Kidney tubule cell (primary cell): ENCODE results near the gene SLCO3A1.

Source experiments
- DNase-seq: peaks from one replicate; pipeline ENCODE4 v3.0.0-alpha.2; 2018; ENCODE audit warnings: low spot score

Gene SLCO3A1

GRCh38 chr15:91966194-91966552, 112.7 kb downstream of the SLCO3A1 start:
- DNase-seq = no peak

GRCh38 chr15:91967935-91968606, 114.6 kb downstream of the SLCO3A1 start:
- peak; percentile 63 for DNase-seq

- DNase-seq = no peak
These were observed 115.1 kb downstream of the SLCO3A1 start for GRCh38 chr15:91968610-91969009.

GRCh38 chr15:91970142-91970541, 116.6 kb downstream of the SLCO3A1 start:
- DNase-seq = no peak

- no peak for DNase-seq
These were observed 120.0 kb downstream of the SLCO3A1 start for GRCh38 chr15:91973481-91973880.

GRCh38 chr15:91974321-91974720, 120.8 kb downstream of the SLCO3A1 start:
- DNase-seq = peak; percentile 83

- DNase-seq = peak; percentile 17
These were observed 121.9 kb downstream of the SLCO3A1 start for GRCh38 chr15:91975241-91975978.

- no peak for DNase-seq
These were observed 123.5 kb downstream of the SLCO3A1 start for GRCh38 chr15:91976966-91977365.

GRCh38 chr15:91980502-91981267, 127.2 kb downstream of the SLCO3A1 start:
- DNase-seq = peak; percentile 22

- no peak for DNase-seq
These were observed 128.6 kb downstream of the SLCO3A1 start for GRCh38 chr15:91981821-91982800.

GRCh38 chr15:91983729-91984340, 130.3 kb downstream of the SLCO3A1 start:
- no peak for DNase-seq

- no peak for DNase-seq
These were observed 131.8 kb downstream of the SLCO3A1 start for GRCh38 chr15:91985297-91985696.

- no peak for DNase-seq
These were observed 134.6 kb downstream of the SLCO3A1 start for GRCh38 chr15:91988071-91988470.

GRCh38 chr15:91988655-91989054, 135.1 kb downstream of the SLCO3A1 start:
- DNase-seq = no peak

- DNase-seq = no peak
These were observed 136.3 kb downstream of the SLCO3A1 start for GRCh38 chr15:91989821-91990220.

GRCh38 chr15:91992945-91993344, 139.4 kb downstream of the SLCO3A1 start:
- DNase-seq = no peak

GRCh38 chr15:91995146-91995545, 141.6 kb downstream of the SLCO3A1 start:
- no peak for DNase-seq

- no peak for DNase-seq
These were observed 143.7 kb downstream of the SLCO3A1 start for GRCh38 chr15:91997163-91997562.

- DNase-seq = no peak
These were observed 147.2 kb downstream of the SLCO3A1 start for GRCh38 chr15:92000709-92001108.

- no peak for DNase-seq
These were observed 147.8 kb downstream of the SLCO3A1 start for GRCh38 chr15:92001307-92001706.

GRCh38 chr15:92002666-92003065, 149.2 kb downstream of the SLCO3A1 start:
- no peak for DNase-seq
